NCI-H2107 treated with DMSO at 0.1 percent for 48 hours (cell line): ENCODE data around the gene MAPKAPK2.
"Not testable (repeated sequence)": the region's sequence is repeated elsewhere in the genome, so short reads cannot be mapped to it uniquely, and the experiment has no call there.

Experiments used
- DNase-seq: peaks from one replicate; lab custom pipeline; 2025; ENCODE audit not compliant: unreplicated experiment; lab: John Stamatoyannopoulos, UW

MAPKAPK2 gene

DNA sequence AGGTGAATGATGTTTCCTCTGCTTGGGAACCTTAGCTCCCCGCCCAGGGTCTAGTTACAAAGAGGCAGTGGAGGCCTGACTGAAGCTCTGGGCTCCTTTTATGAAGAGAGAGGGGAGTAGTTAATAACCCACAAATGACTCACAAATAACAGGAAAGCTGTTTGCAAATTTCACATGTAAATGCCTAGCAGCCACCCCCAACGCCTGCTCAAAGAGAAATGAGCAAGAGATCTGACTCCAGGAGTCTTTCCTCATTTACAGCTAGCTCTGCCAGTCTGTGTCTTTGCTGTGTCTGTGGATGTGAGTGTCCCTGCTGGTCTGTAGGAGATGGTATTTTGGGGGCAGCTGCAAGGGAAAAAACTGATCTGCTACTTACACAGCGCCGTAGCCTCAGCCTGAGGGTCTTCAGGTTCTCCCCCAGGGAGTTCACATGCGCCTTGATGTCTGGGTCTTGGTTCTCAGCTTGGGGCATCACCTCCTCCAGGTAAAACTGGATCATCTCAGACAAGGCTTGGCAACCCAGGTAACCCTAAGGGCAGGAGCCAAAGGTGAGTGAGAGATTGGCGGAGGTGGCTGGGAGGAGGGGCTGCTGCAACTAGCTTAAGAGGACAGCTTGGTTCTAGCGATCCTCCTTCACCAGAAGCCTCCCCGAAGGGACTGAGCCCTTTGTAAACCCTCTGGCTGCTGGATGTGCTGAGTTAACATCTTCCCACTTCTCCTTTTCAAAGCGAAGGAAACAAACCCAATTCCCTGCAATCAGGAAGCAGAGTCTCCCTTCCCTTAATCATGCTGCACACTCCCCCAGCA, 86.0 kb downstream of the MAPKAPK2 start, which contains the start of gene IL19:
Gene IL19, plus strand, starts transcription at position 243 of the 807 bp plus-strand sequence. CDS start 65,890 bp downstream, outside the sequence.
- no peak for DNase-seq

DNA sequence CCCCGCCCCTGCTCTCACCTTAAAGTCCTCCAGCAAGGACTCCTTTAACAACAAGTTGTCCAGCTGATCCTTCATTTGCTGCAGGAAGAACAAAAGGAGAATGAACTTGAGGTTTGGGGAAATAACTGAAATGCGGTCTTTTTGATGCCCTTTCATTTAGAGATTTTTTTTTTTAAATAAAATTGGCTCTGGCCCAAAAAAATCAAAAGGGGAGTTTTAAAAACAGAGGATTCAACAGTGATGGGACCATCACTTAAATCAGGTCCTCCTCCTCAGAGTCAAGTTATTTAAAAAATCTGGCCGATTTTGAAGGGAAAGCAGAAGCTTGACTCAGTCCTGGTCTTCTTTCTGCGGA, 86.6 kb downstream of the MAPKAPK2 start:
- no peak for DNase-seq

DNA sequence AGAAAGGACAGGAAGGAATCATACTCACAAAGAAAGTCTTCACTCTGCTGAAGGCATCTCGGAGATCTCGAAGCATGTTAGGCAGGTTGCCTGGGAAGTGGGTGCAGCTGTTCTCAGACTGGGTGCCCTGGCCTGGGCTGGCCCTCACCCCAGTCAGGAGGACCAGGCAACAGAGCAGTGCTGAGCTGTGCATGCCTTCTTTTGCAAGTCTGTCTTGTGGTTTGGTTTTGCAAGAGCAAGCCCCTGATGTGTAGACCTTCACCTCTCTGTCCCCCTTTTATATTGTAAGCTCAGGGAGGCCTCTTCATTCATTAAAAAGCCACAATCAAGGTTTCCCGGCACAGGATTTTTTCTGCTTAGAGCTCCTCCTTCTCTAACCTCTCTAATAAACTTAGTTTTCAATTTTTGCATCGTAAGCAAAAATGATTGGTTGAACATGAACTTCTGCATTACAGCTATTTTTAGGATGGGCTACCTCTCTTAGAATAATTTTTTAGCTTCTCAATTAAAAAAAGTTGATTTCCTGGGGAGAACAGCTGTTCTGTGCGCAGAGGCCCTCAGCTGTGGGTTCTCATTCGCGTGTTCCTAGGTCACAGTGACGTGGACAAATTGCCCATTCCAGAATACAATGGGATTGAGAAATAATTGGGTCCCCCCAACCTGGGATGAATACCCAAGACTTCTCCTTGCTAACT, 87.7 kb downstream of the MAPKAPK2 start, which contains the start of gene IL10:
Gene IL10, minus strand, starts transcription at position 252 of the 695 bp plus-strand sequence. Its CDS starts 59 bp downstream, at position 193.
- DNase-seq = no peak

DNA sequence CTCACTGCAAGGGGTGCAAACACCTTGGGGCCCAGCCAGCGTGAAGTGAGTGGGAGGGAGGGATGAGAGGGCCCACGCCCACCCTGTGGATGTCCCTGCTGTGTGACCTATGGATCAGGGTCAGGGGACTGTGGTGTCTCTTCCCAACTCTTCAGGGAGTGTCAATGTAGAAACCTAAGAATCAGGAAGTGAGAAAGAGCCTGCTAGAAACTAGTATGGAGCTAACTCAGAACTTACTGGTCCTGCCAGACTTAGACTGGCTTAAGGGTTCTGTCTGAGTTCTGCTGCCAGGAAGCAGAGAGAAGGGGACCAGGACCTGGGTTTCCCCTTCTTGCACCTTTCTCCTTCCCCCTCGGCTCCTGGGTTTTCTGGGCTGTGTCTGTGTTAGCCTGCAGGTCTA, 89.4 kb downstream of the MAPKAPK2 start:
- DNase-seq = no peak

DNA sequence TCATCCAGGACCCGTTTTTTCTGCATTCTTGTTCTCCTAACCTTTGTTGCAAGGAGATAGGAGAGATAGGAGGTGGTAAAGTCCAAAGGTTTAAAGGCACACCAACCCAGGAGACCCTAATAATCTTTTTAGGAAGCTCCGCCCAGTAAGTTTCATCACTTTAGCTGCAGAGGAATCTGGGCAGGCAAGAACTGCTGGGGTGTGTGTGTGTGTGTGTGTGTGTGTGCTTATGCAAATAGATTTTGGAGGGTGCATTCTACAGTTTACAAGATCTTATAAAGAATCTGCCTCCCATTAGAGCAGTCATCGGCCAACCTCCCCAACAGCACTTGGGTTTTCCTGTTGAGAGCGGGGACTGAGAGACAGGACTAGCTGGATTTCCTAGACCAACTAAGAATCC, 91.5 kb downstream of the MAPKAPK2 start:
- DNase-seq = no peak

DNA sequence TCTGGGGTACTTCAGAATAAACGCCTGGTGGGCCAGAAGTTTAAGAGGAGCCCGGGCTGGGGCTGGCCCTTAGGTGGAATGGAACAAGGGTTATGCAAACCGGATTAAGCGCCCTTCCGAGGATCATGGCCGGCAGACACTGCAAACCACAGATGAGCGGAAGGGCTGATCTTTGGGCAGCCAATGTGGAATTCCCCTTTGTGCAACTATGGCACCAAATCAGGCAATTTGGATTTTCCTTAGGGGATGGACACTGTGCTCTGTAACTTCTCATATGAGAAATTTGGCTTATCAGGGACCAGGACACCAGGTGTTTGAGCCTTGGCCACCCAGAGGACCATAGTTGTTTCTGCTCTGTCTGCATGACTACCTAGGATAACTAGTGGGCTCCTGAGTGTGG, 93.3 kb downstream of the MAPKAPK2 start:
- DNase-seq = no peak

DNA sequence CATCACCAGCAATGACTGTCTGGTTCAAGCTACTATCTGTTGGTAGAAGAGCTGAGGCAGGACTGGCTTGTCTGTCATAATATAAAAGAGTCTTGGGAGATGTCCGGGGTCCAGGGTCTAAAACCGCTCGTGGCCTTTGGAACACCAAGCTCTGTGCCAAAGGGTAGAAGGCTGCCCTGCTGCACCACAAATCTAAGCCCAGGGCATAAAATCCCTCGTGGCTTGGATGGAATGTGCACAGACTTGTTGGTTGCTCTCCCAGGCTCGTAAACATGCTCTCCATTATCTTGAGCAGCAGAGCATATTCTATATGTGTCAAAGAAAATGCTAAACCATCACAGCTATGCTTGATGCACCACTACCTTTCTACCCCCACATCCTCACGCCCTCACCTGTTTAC, 94.2 kb downstream of the MAPKAPK2 start:
- DNase-seq = not testable (repeated sequence)

DNA sequence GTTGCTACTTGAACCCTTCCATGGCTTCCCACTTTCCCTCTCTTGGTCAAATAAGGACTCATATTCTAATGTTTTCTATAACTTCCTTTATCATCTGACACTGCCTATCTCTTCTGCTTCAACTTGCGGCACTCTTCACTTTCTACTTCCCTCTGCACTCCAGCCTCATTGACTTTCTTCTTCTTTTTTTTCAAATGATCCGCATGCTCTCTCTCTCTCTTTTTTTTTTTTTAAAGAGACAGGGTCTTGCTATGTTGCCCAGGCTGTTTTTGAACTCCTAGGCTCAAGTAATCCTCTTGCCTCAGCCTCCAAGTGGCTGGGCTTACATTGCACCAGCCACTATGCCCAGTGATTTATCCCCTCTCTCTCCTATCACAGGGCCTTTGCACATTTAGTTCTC, 94.9 kb downstream of the MAPKAPK2 start:
- no peak for DNase-seq

DNA sequence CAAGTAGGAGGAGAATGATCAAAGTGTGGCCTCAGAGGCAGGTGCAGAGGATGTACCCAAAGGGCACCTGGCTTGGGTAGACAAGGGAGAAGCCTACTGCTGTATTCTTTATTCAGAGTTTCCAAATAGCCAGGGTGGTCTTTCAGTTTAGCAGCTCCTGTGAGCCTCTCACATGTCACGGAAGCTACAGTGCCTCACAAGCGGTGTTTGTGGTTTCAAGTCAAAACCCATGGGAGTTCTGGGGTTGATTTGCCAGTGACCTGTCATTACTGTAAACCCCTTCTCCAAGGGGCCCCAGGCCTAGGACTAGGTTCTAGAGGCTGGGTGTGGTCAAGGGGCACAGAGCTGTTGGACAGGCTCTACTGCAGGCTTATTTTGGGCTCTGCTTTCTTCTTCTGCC, 97.7 kb downstream of the MAPKAPK2 start:
- no peak for DNase-seq

DNA sequence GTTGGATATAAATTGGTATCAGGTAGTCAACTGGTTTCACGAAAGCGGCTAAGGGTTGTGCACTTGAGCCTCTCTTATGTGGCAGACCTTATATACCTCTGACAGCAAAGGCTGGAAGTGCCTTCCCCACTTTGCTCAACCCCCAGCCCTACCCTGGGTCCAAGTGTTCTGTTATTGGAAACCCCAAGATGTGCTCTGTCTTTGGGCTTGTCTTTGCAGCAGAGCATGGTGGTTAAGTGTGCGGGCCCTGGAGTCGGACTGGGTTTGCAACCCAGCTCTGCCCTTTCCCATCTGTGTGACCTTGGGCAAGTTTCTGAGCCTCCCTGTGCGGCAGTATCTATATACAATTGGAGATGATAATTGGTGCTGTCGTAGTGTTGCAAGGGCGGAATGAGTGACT, 98.8 kb downstream of the MAPKAPK2 start:
- DNase-seq = no peak
